Suprapubic skin (tissue), 4 donors: ENCODE measurements around the gene CXCR6.

Experiments
- POLR2A ChIP-seq, 2 donors: fragments of 450-650 bp; IDR thresholded peaks; one replicate each; pipeline ENCODE4 v1.6.1; 2017; ENCODE audit warnings: antibody characterized with exemption in 2 of 2, mild to moderate bottlenecking in 2 of 2, moderate library complexity in 2 of 2
- POLR2AphosphoS5 ChIP-seq, 3 donors: sonication (generic); formaldehyde crosslinking; IDR thresholded peaks; one replicate each; pipeline ENCODE4 v1.6.1; 2017; ENCODE audit warnings: antibody characterized with exemption in 3 of 3
- TF ChIP-seq, protein P1 (sequence below), 2 donors: fragments of 200-600 bp in 1 of 2; fragments of 450-650 bp in 1 of 2; sonication (generic) in 1 of 2; IDR thresholded peaks; one replicate each; pipeline ENCODE4 v1.5.1; 2016 to 2019; ENCODE audit warnings: antibody characterized with exemption in 2 of 2, mild to moderate bottlenecking in 1 of 2, moderate library complexity in 1 of 2

GRCh38 chr3:45939341-45939771, 3.9 kb upstream of the CXCR6 start:
- no peak for TF ChIP-seq POLR2A (IDR thresholded peaks at IDR 0.05)
- TF ChIP-seq, protein P1, sequence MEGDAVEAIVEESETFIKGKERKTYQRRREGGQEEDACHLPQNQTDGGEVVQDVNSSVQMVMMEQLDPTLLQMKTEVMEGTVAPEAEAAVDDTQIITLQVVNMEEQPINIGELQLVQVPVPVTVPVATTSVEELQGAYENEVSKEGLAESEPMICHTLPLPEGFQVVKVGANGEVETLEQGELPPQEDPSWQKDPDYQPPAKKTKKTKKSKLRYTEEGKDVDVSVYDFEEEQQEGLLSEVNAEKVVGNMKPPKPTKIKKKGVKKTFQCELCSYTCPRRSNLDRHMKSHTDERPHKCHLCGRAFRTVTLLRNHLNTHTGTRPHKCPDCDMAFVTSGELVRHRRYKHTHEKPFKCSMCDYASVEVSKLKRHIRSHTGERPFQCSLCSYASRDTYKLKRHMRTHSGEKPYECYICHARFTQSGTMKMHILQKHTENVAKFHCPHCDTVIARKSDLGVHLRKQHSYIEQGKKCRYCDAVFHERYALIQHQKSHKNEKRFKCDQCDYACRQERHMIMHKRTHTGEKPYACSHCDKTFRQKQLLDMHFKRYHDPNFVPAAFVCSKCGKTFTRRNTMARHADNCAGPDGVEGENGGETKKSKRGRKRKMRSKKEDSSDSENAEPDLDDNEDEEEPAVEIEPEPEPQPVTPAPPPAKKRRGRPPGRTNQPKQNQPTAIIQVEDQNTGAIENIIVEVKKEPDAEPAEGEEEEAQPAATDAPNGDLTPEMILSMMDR (IDR thresholded peaks at IDR 0.05), result no peak
- TF ChIP-seq POLR2AphosphoS5 (IDR thresholded peaks at IDR 0.05), result no peak
